Measurements from ENCODE around the gene ZSCAN16. TPM values are rescaled to one million over a fixed set of nuclear protein-coding genes. Genes with fewer than 3 reads are reported as not detected.

Gene ZSCAN16
- total RNA-seq, 2 donors from 2014 or later: 1.3 to 5.9 TPM

GRCh38 chr6:28080631-28081485 lies 43.6 kb upstream of the ZSCAN16 start:
- WGBS, 2 donors: 1% methylated on average over 38 to 46 of the region's 46 CpGs
- intact Hi-C loops (cut with DNase I): no loop called here
- Histone ChIP-seq H3K4me1 (peaks cover 29% of the 10 kb centered on the region), H3K4me3 (peak overlapping the region; percentile 54 to 58), H3K9me3 (no peaks in the 10 kb centered on the region), H3K27ac (peak overlapping the region; percentile 84 to 91 (median 88)), H3K27me3 (no peaks in the 10 kb centered on the region), H3K36me3 (replicated peaks in 1 of 2; ENCODE audit: insufficient read depth in 1 of 2, low read depth in 2 of 2) (peaks cover 0 to 6% of the 10 kb centered on the region in 2 donors)
- ATAC-seq: peak; percentile 97
- peak; percentile 96 to 98 (median 97) for DNase-seq
- TF ChIP-seq POLR2A (IDR thresholded peaks at IDR 0.05) (peak in 2 of 3 donors; percentile 60 to 69), CTCF (IDR thresholded peaks at IDR 0.05) (peak in 1 of 7 experiments; percentile 5)

GRCh38 chr6:28081486-28081751 lies 43.0 kb upstream of the ZSCAN16 start:
- ATAC-seq (no peak), DNase-seq (no peak)
- peaks cover 29% of the 10 kb centered on the region for H3K4me1 ChIP-seq
- H3K9me3 ChIP-seq: no peaks in the 10 kb centered on the region
- 7 to 8% methylated on average over 4 of the region's 4 CpGs for WGBS, 2 donors
- no peaks in the 10 kb centered on the region for H3K27me3 ChIP-seq
- peaks cover 0 to 10% of the 10 kb centered on the region in 2 donors for H3K36me3 ChIP-seq (replicated peaks in 1 of 2; ENCODE audit: insufficient read depth in 1 of 2, low read depth in 2 of 2)
- peak overlapping the region; percentile 84 to 91 (median 88) for H3K27ac ChIP-seq
- H3K4me3 ChIP-seq: peak overlapping the region; percentile 54 to 58
- TF ChIP-seq CTCF (IDR thresholded peaks at IDR 0.05) (no peak), POLR2A (IDR thresholded peaks at IDR 0.05) (no peak)
- intact Hi-C loops (cut with DNase I): no loop called here

- Histone ChIP-seq H3K36me3 (replicated peaks in 1 of 2; ENCODE audit: insufficient read depth in 1 of 2, low read depth in 2 of 2) (peaks cover 0 to 17% of the 10 kb centered on the region in 2 donors), H3K4me3 (no peak overlapping the region), H3K4me1 (peaks cover 29% of the 10 kb centered on the region), H3K9me3 (no peaks in the 10 kb centered on the region), H3K27me3 (no peaks in the 10 kb centered on the region), H3K27ac (no peak overlapping the region)
- ATAC-seq: no peak
- intact Hi-C loops (cut with DNase I): no loop called here
- no peak for DNase-seq
- TF ChIP-seq CTCF (IDR thresholded peaks at IDR 0.05) (no peak), POLR2A (IDR thresholded peaks at IDR 0.05) (no peak)
Observed at GRCh38 chr6:28082939-28083338, 41.5 kb upstream of the ZSCAN16 start.

GRCh38 chr6:28089054-28089453 lies 35.4 kb upstream of the ZSCAN16 start:
- WGBS, 2 donors: 93 to 95% methylated on average over 5 of the region's 5 CpGs
- H3K27me3 ChIP-seq: no peaks in the 10 kb centered on the region
- no peak for TF ChIP-seq POLR2A (IDR thresholded peaks at IDR 0.05)
- no peak for TF ChIP-seq CTCF (IDR thresholded peaks at IDR 0.05)
- H3K4me1 ChIP-seq: no peaks in the 10 kb centered on the region
- no peak overlapping the region for H3K27ac ChIP-seq
- H3K36me3 ChIP-seq (replicated peaks in 1 of 2; ENCODE audit: insufficient read depth in 1 of 2, low read depth in 2 of 2): peaks cover 0 to 28% of the 10 kb centered on the region in 2 donors
- DNase-seq: no peak
- H3K4me3 ChIP-seq: no peak overlapping the region
- peaks cover 0 to 5% (median 0%) of the 10 kb centered on the region in 3 donors for H3K9me3 ChIP-seq
- intact Hi-C loops (cut with DNase I): no loop called here
- ATAC-seq: no peak
